Peyer's patch (tissue), 4 donors: ENCODE measurements around the gene CACNA1S.

Source experiments
- POLR2A ChIP-seq, 2 donors: fragments of 450-650 bp; IDR thresholded peaks; one replicate each; pipeline ENCODE4 v1.5.1; 2017; ENCODE audit warnings: antibody characterized with exemption in 2 of 2, mild to moderate bottlenecking in 2 of 2, moderate library complexity in 2 of 2
- TF ChIP-seq, protein P1 (sequence below), 6 experiments: fragments of 450-650 bp in 4 of 6; fragments of 200-600 bp in 2 of 6; sonication (generic) in 1 of 6; IDR thresholded peaks; one replicate each; pipeline ENCODE4 v1.5.1; 2017 to 2019; ENCODE audit warnings: antibody characterized with exemption in 6 of 6, mild to moderate bottlenecking in 3 of 6, moderate library complexity in 1 of 6

DNA sequence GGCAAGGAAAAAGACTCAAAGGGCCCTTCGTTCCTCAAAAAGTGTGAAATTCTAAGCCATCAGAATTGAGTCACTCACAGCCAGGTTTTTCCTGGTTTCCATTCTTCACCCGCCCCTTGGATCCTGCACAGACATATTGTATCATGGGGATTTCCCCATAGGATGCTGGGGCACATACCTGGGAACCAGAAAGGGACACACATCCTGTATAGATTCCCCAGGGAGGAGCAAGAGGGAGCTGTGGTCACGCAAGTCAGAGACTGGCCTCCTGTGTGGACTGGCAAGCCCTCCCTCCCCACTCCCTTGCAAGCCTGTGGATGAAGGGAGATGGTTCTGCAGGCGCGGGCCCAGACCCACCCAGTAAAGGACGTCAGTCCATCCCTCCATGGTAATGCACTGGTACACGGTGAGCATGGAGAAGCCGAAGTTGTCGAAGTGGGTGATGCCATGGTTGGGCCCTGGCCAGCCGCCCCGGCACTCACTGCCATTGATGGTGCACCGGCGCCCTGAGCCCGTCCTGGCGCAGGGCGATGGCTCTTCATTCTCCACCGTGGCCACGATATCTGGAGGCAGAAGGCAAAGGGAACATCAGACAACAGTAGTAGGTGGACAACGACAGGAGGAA lies 23.2 kb downstream of the CACNA1S start:
- no peak for TF ChIP-seq POLR2A (IDR thresholded peaks at IDR 0.05)
- TF ChIP-seq, protein P1, sequence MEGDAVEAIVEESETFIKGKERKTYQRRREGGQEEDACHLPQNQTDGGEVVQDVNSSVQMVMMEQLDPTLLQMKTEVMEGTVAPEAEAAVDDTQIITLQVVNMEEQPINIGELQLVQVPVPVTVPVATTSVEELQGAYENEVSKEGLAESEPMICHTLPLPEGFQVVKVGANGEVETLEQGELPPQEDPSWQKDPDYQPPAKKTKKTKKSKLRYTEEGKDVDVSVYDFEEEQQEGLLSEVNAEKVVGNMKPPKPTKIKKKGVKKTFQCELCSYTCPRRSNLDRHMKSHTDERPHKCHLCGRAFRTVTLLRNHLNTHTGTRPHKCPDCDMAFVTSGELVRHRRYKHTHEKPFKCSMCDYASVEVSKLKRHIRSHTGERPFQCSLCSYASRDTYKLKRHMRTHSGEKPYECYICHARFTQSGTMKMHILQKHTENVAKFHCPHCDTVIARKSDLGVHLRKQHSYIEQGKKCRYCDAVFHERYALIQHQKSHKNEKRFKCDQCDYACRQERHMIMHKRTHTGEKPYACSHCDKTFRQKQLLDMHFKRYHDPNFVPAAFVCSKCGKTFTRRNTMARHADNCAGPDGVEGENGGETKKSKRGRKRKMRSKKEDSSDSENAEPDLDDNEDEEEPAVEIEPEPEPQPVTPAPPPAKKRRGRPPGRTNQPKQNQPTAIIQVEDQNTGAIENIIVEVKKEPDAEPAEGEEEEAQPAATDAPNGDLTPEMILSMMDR (IDR thresholded peaks at IDR 0.05), result no peak
